ENCODE measurements around the gene ADAP1. TPM values are rescaled to one million over a fixed set of nuclear protein-coding genes. Genes with fewer than 3 reads are reported as not detected.
"Not testable (repeated sequence)": the region's sequence is repeated elsewhere in the genome, so short reads cannot be mapped to it uniquely, and the experiment has no call there.

Gene ADAP1
- total RNA-seq, 1 donor from 2014 or later = 5.2 TPM

- Mint-ChIP-seq H3K36me3 (ENCODE audit: low read depth) (no peaks in the 10 kb centered on the region), H3K4me3 (peak overlapping the region; percentile 44), H3K4me1 (peaks cover 22% of the 10 kb centered on the region), H3K27ac (ENCODE audit: unreplicated experiment) (no peak overlapping the region), H3K9me3 (no peaks in the 10 kb centered on the region), H3K27me3 (ENCODE audit: low read depth) (peaks cover 11% of the 10 kb centered on the region)
- no peak for DNase-seq (ENCODE audit: low read depth, low spot score)
- TF ChIP-seq CTCF (conservative IDR thresholded peaks at IDR 0.05) = no peak
Measured at GRCh38 chr7:963236-964078, 9.0 kb upstream of the ADAP1 start.

GRCh38 chr7:962401-963081 lies 8.1 kb upstream of the ADAP1 start:
- H3K4me1 Mint-ChIP-seq = peaks cover 22% of the 10 kb centered on the region
- H3K27me3 Mint-ChIP-seq (ENCODE audit: low read depth) = peaks cover 11% of the 10 kb centered on the region
- no peak overlapping the region for H3K4me3 Mint-ChIP-seq
- no peaks in the 10 kb centered on the region for H3K36me3 Mint-ChIP-seq (ENCODE audit: low read depth)
- no peak overlapping the region for H3K27ac Mint-ChIP-seq (ENCODE audit: unreplicated experiment)
- no peaks in the 10 kb centered on the region for H3K9me3 Mint-ChIP-seq
- no peak for DNase-seq (ENCODE audit: low read depth, low spot score)
- no peak for TF ChIP-seq CTCF (conservative IDR thresholded peaks at IDR 0.05)

GRCh38 chr7:961546-962400 lies 7.3 kb upstream of the ADAP1 start:
- Mint-ChIP-seq H3K4me3 (peak overlapping the region; percentile 7), H3K27ac (ENCODE audit: unreplicated experiment) (no peak overlapping the region), H3K9me3 (no peaks in the 10 kb centered on the region), H3K4me1 (peaks cover 22% of the 10 kb centered on the region), H3K27me3 (ENCODE audit: low read depth) (peaks cover 11% of the 10 kb centered on the region), H3K36me3 (ENCODE audit: low read depth) (no peaks in the 10 kb centered on the region)
- no peak for TF ChIP-seq CTCF (conservative IDR thresholded peaks at IDR 0.05)
- no peak for DNase-seq (ENCODE audit: low read depth, low spot score)

GRCh38 chr7:960972-961371 lies 6.5 kb upstream of the ADAP1 start:
- H3K27ac Mint-ChIP-seq (ENCODE audit: unreplicated experiment); H3K36me3 Mint-ChIP-seq (ENCODE audit: low read depth); H3K4me3 Mint-ChIP-seq; H3K9me3 Mint-ChIP-seq; DNase-seq (ENCODE audit: low read depth, low spot score): not testable (repeated sequence)
- peaks cover 18% of the 10 kb centered on the region for H3K4me1 Mint-ChIP-seq
- H3K27me3 Mint-ChIP-seq (ENCODE audit: low read depth) = peaks cover 14% of the 10 kb centered on the region

GRCh38 chr7:960269-960871 lies 5.9 kb upstream of the ADAP1 start:
- H3K4me3 Mint-ChIP-seq = peak overlapping the region; percentile 21
- H3K9me3 Mint-ChIP-seq = no peaks in the 10 kb centered on the region
- TF ChIP-seq CTCF (conservative IDR thresholded peaks at IDR 0.05) = no peak
- peaks cover 18% of the 10 kb centered on the region for H3K4me1 Mint-ChIP-seq
- no peaks in the 10 kb centered on the region for H3K36me3 Mint-ChIP-seq (ENCODE audit: low read depth)
- no peak overlapping the region for H3K27ac Mint-ChIP-seq (ENCODE audit: unreplicated experiment)
- H3K27me3 Mint-ChIP-seq (ENCODE audit: low read depth) = peaks cover 20% of the 10 kb centered on the region
- DNase-seq (ENCODE audit: low read depth, low spot score) = no peak

- H3K27ac Mint-ChIP-seq (ENCODE audit: unreplicated experiment); H3K36me3 Mint-ChIP-seq (ENCODE audit: low read depth); DNase-seq (ENCODE audit: low read depth, low spot score); H3K9me3 Mint-ChIP-seq; H3K4me3 Mint-ChIP-seq: not testable (repeated sequence)
- H3K4me1 Mint-ChIP-seq = peaks cover 12% of the 10 kb centered on the region
- peaks cover 22% of the 10 kb centered on the region for H3K27me3 Mint-ChIP-seq (ENCODE audit: low read depth)
Measured at GRCh38 chr7:959740-960139, 5.3 kb upstream of the ADAP1 start.
